Body of pancreas (tissue), 4 donors: ENCODE results near the gene VCAN. TPM values are rescaled to one million over a fixed set of nuclear protein-coding genes. Genes with fewer than 3 reads are reported as not detected.

Experiments
- ATAC-seq: fragments of 150-250 bp; one replicate; pipeline ENCODE4 v1.9.1; 2016
- DNase-seq, 4 donors: peaks; one replicate each; pipeline ENCODE4 v3.0.0-alpha.2; 2019
- H3K27ac ChIP-seq, 4 donors: fragments of 200-600 bp; sonication (generic); 1 replicate in 3 of 4; 2 replicates in 1 of 4; pipeline versions ENCODE4 v1.5.1 to v1.6.1; 2016 to 2019; ENCODE audit warnings: mild to moderate bottlenecking in 1 of 4, mixed read lengths in 1 of 4, moderate library complexity in 1 of 4
- H3K27me3 ChIP-seq, 2 donors: fragments of 200-600 bp; sonication (generic); one replicate each; pipeline ENCODE4 v1.6.0; 2016; ENCODE audit warnings: mild to moderate bottlenecking in 1 of 2
- H3K36me3 ChIP-seq, 2 donors: fragments of 200-600 bp; sonication (generic); replicated peaks in 1 of 2; 2 replicates each; pipeline ENCODE4 v1.5.1; 2016; ENCODE audit warnings: low read depth in 2 of 2; ENCODE audit not compliant: insufficient read depth in 1 of 2
- H3K4me1 ChIP-seq: fragments of 200-600 bp; sonication (generic); one replicate; pipeline ENCODE4 v1.6.0; 2016
- H3K4me3 ChIP-seq, 2 donors: fragments of 200-600 bp; sonication (generic); 1 replicate in 1 of 2; 2 replicates in 1 of 2; pipeline ENCODE4 v1.5.1; 2016 to 2019
- H3K9me3 ChIP-seq, 3 donors: fragments of 200-600 bp; sonication (generic); 1 replicate in 2 of 3; 2 replicates in 1 of 3; pipeline ENCODE4 v1.5.1; 2016
- POLR2A ChIP-seq, 3 donors: fragments of 450-650 bp; IDR thresholded peaks; one replicate each; pipeline ENCODE4 v1.6.1; 2016; ENCODE audit warnings: antibody characterized with exemption in 3 of 3, mild to moderate bottlenecking in 2 of 3
- WGBS, 2 donors: methylation state at CpG; one replicate each; pipeline ENCODE4 v1.1.5; 2017; 5-methylcytosine and 5-hydroxymethylcytosine counted together
- intact Hi-C: fragments of 100-400 bp; cut with DNase I; formaldehyde crosslinking; loops from one replicate; pipeline ENCODE4 v1.15.1; 2023
- total RNA-seq, 2 donors: library from RNA; depleted of rRNA; stranded (reverse); fragments of >200 nt; gene quantifications; one replicate each; pipeline ENCODE4 v1.1.0, GENCODE V29; 2016
- TF ChIP-seq, protein P1 (sequence below), 7 experiments: fragments of 450-650 bp in 4 of 7; fragments of 200-600 bp in 3 of 7; sonication (generic) in 3 of 7; IDR thresholded peaks; one replicate each; pipeline ENCODE4 v1.5.1; 2016 to 2019; ENCODE audit warnings: antibody characterized with exemption in 7 of 7

VCAN gene
- total RNA-seq, 2 donors from 2014 or later, result 19.4 to 33.7 TPM

- ATAC-seq (no peak), DNase-seq (no peak)
- no peak overlapping the region for H3K27ac ChIP-seq
- TF ChIP-seq POLR2A (IDR thresholded peaks at IDR 0.05), result no peak
- TF ChIP-seq, protein P1, sequence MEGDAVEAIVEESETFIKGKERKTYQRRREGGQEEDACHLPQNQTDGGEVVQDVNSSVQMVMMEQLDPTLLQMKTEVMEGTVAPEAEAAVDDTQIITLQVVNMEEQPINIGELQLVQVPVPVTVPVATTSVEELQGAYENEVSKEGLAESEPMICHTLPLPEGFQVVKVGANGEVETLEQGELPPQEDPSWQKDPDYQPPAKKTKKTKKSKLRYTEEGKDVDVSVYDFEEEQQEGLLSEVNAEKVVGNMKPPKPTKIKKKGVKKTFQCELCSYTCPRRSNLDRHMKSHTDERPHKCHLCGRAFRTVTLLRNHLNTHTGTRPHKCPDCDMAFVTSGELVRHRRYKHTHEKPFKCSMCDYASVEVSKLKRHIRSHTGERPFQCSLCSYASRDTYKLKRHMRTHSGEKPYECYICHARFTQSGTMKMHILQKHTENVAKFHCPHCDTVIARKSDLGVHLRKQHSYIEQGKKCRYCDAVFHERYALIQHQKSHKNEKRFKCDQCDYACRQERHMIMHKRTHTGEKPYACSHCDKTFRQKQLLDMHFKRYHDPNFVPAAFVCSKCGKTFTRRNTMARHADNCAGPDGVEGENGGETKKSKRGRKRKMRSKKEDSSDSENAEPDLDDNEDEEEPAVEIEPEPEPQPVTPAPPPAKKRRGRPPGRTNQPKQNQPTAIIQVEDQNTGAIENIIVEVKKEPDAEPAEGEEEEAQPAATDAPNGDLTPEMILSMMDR (IDR thresholded peaks at IDR 0.05), result no peak
- no peaks in the 10 kb centered on the region for H3K4me1 ChIP-seq
- intact Hi-C loops, result no loop called here
- no peaks in the 10 kb centered on the region for H3K9me3 ChIP-seq
- H3K4me3 ChIP-seq, result no peak overlapping the region
- H3K27me3 ChIP-seq, result peaks cover 0 to 3% of the 10 kb centered on the region in 2 donors
- no peaks in the 10 kb centered on the region for H3K36me3 ChIP-seq
- 65 to 75% methylated on average over 3 of the region's 3 CpGs for WGBS, 2 donors
Measured at GRCh38 chr5:83464261-83464660, 7.3 kb upstream of the VCAN start.

- H3K4me1 ChIP-seq, result peaks cover 13% of the 10 kb centered on the region
- WGBS, 2 donors, result 58 to 59% methylated on average over 9 of the region's 9 CpGs
- no peak for TF ChIP-seq POLR2A (IDR thresholded peaks at IDR 0.05)
- TF ChIP-seq, protein P1 (IDR thresholded peaks at IDR 0.05), result no peak
- H3K36me3 ChIP-seq, result no peaks in the 10 kb centered on the region
- no peak for ATAC-seq
- no peaks in the 10 kb centered on the region for H3K9me3 ChIP-seq
- intact Hi-C loops, result no loop called here
- H3K4me3 ChIP-seq, result no peak overlapping the region
- peaks cover 0 to 15% of the 10 kb centered on the region in 2 donors for H3K27me3 ChIP-seq
- DNase-seq, result peak in 2 of 4 donors; percentile 9 to 11
- H3K27ac ChIP-seq, result no peak overlapping the region
Measured at GRCh38 chr5:83467371-83468035, 4.0 kb upstream of the VCAN start.

GRCh38 chr5:83469075-83469474, 2.5 kb upstream of the VCAN start:
- no peak for ATAC-seq
- H3K27me3 ChIP-seq, result peaks cover 0 to 25% of the 10 kb centered on the region in 2 donors

GRCh38 chr5:83470526-83471404, 779 bp upstream of the VCAN start:
- 31 to 41% methylated on average over 12 to 15 of the region's 15 CpGs for WGBS, 2 donors
- H3K9me3 ChIP-seq, result no peaks in the 10 kb centered on the region

More at GRCh38 chr5:83469075-83469474, 2.5 kb upstream of the VCAN start:
- DNase-seq, result no peak
- Histone ChIP-seq H3K27ac (no peak overlapping the region), H3K4me1 (peaks cover 29% of the 10 kb centered on the region), H3K9me3 (no peaks in the 10 kb centered on the region), H3K4me3 (no peak overlapping the region), H3K36me3 (no peaks in the 10 kb centered on the region)
- TF ChIP-seq, protein P1 (IDR thresholded peaks at IDR 0.05), result no peak
- no peak for TF ChIP-seq POLR2A (IDR thresholded peaks at IDR 0.05)
- intact Hi-C loops, result no loop called here

More at GRCh38 chr5:83470526-83471404, 779 bp upstream of the VCAN start:
- Histone ChIP-seq H3K36me3 (no peaks in the 10 kb centered on the region), H3K4me1 (peaks cover 37% of the 10 kb centered on the region), H3K27me3 (peaks cover 0 to 22% of the 10 kb centered on the region in 2 donors), H3K27ac (no peak overlapping the region), H3K4me3 (no peak overlapping the region)
- DNase-seq (no peak), ATAC-seq (no peak)
- TF ChIP-seq POLR2A (IDR thresholded peaks at IDR 0.05), result no peak
- TF ChIP-seq, protein P1 (IDR thresholded peaks at IDR 0.05), result no peak
- intact Hi-C loops, result no loop called here
